ENCODE results near the gene TRPM8. TPM values are rescaled to one million over a fixed set of nuclear protein-coding genes. Genes with fewer than 3 reads are reported as not detected.

The TRPM8 gene
- total RNA-seq, 1 experiment from 2014 or later = 3.9 TPM

- ChIA-PET CTCF (no interaction called here), POLR2A (no interaction called here)
- Histone ChIP-seq H3K27me3 (ENCODE audit: control insufficient read depth, insufficient read depth, low read length) (no peaks in the 10 kb centered on the region), H3K4me1 (ENCODE audit: control insufficient read depth, insufficient read depth, low read length) (no peaks in the 10 kb centered on the region), H3K36me3 (ENCODE audit: control insufficient read depth, insufficient read depth, low read length) (no peaks in the 10 kb centered on the region), H3K27ac (ENCODE audit: low read length) (no peak overlapping the region; the same call in 1 of the 2 replicates), H3K9me3 (ENCODE audit: control insufficient read depth, insufficient read depth, low read depth, low read length) (peaks cover 2% of the 10 kb centered on the region; the same call in 1 of the 2 replicates), H3K4me3 (ENCODE audit: low read depth in 2 of 2, low read length in 2 of 2) (no peak overlapping the region)
- ATAC-seq (no peak), DNase-seq (ENCODE audit: low read depth, low spot score) (no peak)
- no peak for TF ChIP-seq POLR2AphosphoS5 (IDR thresholded peaks at IDR 0.05; ENCODE audit: low read depth, low read length)
- TF ChIP-seq SIN3A (IDR thresholded peaks at IDR 0.05; ENCODE audit: borderline replicate concordance, insufficient read depth, low read depth, low read length) = no peak
- TF ChIP-seq CTCF (IDR thresholded peaks at IDR 0.05) = no peak
- TF ChIP-seq REST (IDR thresholded peaks at IDR 0.05; ENCODE audit: insufficient read depth in 1 of 2, low read depth in 2 of 2, low read length in 1 of 2) = no peak
- TF ChIP-seq TCF7L2 (IDR thresholded peaks at IDR 0.05; ENCODE audit: low read depth, low read length) = no peak
- intact Hi-C loops (cut with micrococcal nuclease; ENCODE audit: unreplicated experiment) (no loop called here), in situ Hi-C loops (cut with HindIII; ENCODE audit: low pct_unique_long_range_greater_than_20kb, low sequenced_read_pairs) (no loop called here)
- BruUV-seq (replicated peaks) = no TSS peak
These were observed 79.3 kb downstream of the TRPM8 start for GRCh38 chr2:233996461-233996860.

- ChIA-PET CTCF (no interaction called here), POLR2A (no interaction called here)
- no peak for ATAC-seq
- in situ Hi-C loops (cut with HindIII; ENCODE audit: low pct_unique_long_range_greater_than_20kb, low sequenced_read_pairs) = no loop called here
- Histone ChIP-seq H3K4me1 (ENCODE audit: control insufficient read depth, insufficient read depth, low read length) (0 out of 2 replicates have a peak, but pooled peaks cover 3% of the 10 kb centered on the region), H3K4me3 (ENCODE audit: low read depth in 2 of 2, low read length in 2 of 2) (no peak overlapping the region), H3K27ac (ENCODE audit: low read length) (no peak overlapping the region), H3K27me3 (ENCODE audit: control insufficient read depth, insufficient read depth, low read length) (no peaks in the 10 kb centered on the region), H3K36me3 (ENCODE audit: control insufficient read depth, insufficient read depth, low read length) (no peaks in the 10 kb centered on the region), H3K9me3 (ENCODE audit: control insufficient read depth, insufficient read depth, low read depth, low read length) (no peaks in the 10 kb centered on the region; the same call in 1 of the 2 replicates)
- DNase-seq (ENCODE audit: low read depth, low spot score) = no peak
- BruUV-seq (replicated peaks) = no TSS peak
- intact Hi-C loops (cut with micrococcal nuclease; ENCODE audit: unreplicated experiment) = no loop called here
- TF ChIP-seq REST (IDR thresholded peaks at IDR 0.05; ENCODE audit: insufficient read depth in 1 of 2, low read depth in 2 of 2, low read length in 1 of 2) = no peak
- no peak for TF ChIP-seq POLR2AphosphoS5 (IDR thresholded peaks at IDR 0.05; ENCODE audit: low read depth, low read length)
- TF ChIP-seq TCF7L2 (IDR thresholded peaks at IDR 0.05; ENCODE audit: low read depth, low read length) = no peak
- TF ChIP-seq CTCF (IDR thresholded peaks at IDR 0.05) = no peak
- no peak for TF ChIP-seq SIN3A (IDR thresholded peaks at IDR 0.05; ENCODE audit: borderline replicate concordance, insufficient read depth, low read depth, low read length)
These were observed 80.5 kb downstream of the TRPM8 start for GRCh38 chr2:233997707-233998106.

Measured in Panc1 (cell line).